Stimulated activated CD8-positive, alpha-beta memory T cell treated with anti-CD3 and anti-CD28 coated beads, Interleukin-15, amount 100 ng/mL, for 1 hour (primary cell): Measurements from ENCODE around the gene BCL2A1.
"Not testable (repeated sequence)": the region's sequence is repeated elsewhere in the genome, so short reads cannot be mapped to it uniquely, and the experiment has no call there.

Experiments used
- DNase-seq: peaks from one replicate; pipeline ENCODE4 v3.0.0-alpha.2; 2020; ENCODE audit warnings: low read depth

Gene BCL2A1

DNA sequence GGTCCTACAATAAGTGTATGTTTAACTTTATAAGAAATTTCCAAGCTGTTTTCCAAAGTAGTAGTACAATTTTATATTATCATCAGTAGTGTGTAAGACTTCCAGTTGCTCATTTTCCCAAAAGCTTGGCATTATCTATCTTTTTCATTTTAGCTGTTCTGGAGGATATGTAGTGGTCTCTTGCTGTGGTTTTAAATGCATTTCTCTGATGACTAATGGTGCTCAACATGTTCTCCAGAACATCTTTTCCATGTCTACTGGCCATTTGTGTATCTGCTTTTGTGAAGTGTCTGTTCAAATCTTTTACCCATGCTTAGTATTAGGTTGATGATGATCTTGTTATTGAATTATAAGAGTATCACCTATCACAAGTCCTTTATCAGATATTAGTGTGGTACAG lies 13.3 kb downstream of the BCL2A1 start:
- no peak for DNase-seq

DNA sequence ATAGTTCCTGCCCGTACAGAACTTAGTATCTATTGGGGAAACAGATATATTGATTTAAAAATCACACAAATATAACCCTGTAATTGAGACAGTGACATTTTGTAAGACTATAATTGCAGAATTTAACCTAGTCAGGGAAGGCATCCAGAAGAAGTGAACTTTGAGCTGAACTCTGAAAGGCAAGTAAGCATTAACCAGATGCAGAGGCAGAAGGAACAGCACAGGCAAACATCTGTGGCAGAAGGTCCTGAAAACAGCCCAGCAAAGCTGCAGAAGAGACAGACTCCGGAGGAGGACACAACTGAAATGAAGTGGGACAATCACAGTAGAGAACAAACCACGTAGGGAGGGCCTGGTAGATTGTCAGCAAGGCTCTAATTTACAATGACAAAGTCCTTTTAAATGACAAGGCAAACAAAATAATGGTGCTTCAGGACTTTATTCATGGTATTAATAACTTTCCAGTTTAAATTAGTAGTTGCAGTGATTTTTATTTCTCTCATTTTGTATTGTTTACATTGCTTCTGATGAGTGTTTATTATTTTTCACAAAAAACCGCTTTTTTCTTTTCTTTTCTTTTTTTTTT lies 14.5 kb downstream of the BCL2A1 start:
- no peak for DNase-seq

DNA sequence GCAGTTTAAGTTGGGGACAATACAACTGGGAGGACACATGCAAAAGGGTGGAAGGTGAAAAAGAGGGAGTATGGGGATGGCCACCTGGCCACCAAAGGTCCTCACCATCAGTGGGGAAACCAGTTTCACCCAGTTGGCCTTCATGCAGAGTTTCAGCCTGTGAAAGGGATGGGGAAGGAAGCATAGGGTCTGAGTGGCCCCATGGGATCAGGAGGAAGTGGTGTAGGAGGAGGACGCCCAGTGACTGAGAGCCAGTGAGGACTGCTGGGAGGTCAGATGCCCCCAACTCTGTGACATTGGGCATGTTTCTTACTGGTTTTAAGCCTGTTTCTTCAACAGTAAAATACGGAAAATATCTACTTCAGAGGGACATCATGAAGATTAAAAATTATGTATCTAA lies 16.3 kb downstream of the BCL2A1 start:
- no peak for DNase-seq

DNA sequence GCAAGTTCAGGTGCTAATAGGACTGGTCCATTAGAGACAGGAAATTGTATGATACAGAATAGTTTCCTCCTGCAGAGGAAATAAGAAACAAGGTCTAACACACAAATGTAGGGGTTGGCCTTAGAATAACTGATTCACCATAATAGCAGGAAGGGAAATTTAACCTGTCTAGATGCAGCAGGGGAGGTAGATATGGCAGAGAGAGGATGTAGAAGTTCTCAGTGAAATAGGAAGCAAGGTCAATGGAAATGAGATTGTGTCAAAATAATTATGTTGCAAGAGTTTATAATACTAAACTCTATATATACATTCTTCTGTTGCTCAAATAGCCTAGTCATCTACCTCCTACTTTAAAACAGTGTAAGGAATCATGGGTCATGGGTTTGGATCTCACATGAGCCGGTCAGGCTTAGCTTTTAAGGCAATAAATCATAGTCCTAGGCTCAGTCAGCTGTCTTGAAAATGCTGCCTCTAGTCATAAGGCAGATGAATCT lies 17.0 kb downstream of the BCL2A1 start:
- no peak for DNase-seq

DNA sequence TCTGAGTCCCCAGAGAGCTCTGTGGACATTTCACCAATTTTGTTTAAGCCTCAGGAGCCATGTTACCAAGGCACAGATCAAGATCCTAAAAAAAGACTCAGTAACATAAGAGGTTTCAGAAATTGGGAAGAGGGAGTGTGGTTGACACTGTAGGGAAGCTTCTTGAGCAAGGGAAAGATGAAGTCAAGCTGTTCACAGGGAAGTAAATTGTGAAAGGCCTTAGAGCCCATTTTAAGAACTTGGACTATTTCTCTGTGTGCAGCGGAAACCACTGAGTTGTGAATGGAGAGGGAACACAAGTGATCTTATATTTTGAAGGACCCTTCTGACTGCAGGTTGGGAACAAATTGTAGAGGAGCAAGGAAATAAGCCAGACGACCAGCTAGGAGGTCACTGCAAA lies 18.7 kb downstream of the BCL2A1 start:
- DNase-seq = no peak

DNA sequence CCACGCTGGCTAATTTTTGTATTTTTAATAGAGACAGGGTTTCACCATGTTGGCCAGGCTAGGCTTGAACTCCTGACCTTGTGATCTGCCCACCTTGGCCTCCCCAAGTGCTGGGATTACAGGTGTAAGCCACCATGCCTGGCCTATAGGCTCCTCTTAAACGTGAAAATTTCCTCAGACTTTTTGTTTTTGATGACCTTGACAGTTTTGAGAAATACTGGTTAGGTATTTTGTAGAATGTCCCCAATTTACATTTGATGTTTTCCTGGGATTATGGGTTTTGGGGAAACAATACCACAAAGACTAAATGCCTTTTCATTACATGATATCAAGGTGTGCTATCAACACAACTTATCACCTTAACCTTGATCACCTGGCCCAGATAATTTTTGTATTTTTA lies 20.7 kb downstream of the BCL2A1 start:
- no peak for DNase-seq

DNA sequence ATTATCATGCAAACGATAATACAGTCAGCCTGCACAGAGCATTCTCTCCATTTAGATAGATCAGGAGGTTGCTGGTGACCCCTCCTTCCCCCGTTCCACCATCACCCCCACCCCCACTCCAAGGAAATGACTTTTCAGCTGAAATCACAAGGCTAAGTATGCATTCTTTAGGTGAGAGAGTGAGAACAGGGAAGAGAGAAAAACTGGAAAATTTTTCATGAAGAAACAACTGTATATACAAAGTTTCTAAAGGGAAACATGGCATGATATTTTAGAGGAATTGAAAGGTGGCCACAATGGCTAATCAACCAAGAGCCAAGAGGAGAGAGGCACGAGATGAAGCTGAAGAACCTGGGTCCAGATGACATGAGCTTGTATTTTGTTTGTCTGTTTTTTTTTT lies 22.2 kb downstream of the BCL2A1 start:
- no peak for DNase-seq

DNA sequence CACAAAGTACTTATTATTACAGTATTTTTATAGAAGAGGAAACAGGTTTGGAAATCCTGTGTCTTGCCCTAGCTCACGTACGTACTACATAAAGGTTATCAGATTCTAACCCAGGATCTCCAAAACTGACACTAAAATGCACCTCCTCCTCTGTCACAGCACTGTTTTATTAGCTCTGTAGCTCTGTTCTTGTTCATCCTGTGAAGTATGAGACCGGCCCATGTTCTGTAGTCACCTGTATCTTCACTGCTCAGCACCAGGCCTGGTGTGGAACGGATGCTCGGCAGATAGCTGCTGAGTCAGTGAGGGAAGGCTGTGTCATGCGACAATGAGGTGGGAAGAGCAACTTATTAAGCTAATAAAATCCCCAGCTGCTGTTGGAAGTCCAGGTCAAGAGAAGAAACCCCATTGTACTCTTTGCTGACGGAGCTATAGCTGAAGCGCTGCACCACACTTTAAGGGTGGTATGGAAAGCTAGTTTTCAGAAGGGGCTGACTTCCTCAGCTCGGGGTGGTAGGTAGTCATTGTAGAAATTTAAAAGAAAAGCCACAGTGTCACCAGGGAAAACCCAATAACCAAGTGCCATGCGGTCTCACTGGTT lies 22.8 kb downstream of the BCL2A1 start:
- no peak for DNase-seq

DNA sequence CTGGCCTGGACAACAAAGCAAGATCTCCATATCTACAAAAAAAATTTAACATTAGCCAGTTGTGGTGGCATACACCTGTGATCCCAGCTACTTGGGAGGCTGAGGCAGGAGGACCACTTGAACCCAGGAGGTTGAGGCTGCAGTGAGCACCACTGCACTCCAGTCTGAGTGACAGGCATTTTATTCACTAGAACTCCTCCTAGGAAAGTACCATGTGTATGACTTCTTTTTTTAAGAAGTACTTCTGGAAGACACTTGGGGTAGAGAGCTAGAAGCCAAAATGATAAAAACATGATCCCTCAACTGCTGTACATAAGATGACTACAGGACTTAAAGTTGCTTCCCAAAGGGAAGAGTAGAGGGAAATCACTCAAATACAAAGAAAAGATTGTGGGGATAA lies 24.0 kb downstream of the BCL2A1 start:
- DNase-seq = no peak

DNA sequence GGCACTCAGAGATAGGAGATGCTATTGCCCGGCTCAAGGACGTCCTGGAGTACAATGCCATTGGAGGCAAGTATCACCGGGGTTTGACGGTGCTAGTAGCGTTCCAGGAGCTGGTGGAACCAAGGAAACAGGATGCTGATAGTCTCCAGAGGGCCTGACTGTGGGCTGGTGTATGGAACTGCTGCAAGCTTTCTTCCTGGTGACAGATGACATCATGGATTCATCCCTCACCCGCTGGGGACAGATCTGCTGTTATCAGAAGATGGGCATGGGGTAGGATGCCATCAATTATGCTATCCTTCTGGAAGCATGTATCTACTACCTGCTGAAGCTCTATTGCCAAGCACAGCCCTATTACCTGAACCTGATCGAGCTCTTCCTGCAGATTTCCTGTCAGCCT lies 26.4 kb downstream of the BCL2A1 start:
- no peak for DNase-seq

DNA sequence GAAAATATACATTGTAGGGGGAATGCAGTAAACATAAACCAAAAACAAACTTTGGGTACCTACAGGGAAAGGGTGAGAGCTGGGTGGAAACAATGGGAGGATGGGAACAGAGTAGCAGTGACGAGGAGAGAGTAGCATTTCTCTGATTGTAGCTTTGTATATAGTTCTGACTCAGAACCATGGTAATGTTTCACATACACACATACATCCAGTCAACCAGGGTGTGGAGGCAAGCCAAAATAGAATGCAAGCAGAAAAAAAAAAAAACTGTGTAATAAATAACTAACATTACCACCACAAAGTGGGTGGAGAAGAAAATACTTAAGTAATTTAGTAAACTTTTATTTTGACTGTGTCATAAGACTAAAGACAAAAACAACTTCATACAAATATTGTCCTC lies 27.2 kb downstream of the BCL2A1 start:
- no peak for DNase-seq

DNA sequence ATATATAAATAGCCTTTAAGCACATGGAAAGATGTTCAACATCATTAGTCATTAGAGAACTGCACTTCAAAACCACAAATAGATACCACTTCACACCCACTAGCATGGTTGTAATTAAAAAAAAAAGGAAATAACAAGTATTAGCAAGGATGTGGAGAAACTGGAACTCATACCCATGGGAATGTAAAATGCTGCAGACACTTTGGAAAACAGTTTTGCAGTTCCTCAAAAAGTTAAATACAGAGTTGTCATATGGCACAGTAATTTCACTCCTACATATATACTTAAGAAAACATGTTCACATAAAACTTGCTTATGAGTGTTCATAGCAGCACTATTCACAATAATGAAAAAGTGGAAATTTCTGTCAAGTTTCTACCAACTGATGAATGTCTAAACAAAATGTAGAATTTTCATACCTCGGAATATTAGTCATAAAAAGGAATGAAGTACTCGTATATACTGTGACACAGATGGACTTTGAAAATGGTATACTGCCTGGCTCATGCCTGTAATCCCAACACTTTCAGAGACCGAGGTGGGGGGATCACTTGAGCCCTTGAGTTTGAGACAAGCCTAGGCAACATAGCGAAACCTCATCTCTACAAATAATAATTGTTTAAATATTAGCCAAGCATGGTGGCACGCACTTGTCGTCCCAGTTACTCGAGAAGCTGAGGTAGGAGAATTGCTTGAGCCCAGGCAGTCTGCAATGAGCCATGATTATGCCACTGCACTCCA lies 28.1 kb downstream of the BCL2A1 start:
- no peak for DNase-seq

DNA sequence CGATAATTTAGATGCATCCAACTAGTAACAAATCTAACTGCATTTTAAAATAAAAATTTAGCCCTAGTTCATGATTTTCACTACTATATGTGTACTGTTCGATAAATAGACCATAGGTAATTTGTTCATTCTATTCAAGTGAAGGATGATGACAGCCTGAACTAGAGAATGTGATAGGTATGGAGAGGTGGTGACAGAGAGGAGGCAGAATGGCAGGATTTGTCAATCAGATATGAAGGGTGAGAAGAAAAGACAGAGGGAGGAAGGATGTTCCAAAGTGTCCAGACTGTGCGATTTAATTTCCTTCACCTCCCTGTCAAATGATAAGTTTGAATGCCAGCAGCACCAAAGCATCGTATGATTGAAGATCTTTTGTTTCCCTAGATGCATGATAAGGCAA lies 31.6 kb downstream of the BCL2A1 start:
- DNase-seq = no peak

DNA sequence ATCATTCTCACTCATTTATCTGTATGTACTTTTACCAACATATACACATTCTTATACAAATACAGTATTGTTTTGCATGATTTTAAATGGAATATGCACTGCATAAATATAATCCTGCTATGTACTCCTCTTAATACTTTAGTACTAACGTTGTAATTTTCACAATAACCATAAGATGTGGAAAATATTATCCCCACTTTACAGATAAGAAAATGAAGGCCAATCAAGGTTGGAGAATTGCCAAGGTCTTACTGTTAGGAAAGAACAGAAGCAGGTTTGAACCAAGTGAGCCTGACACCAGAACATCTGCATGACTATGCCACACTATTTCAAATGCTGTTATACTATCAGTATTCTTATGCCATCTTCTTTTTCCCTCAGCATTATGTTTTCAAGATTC lies 32.9 kb downstream of the BCL2A1 start:
- DNase-seq = no peak

DNA sequence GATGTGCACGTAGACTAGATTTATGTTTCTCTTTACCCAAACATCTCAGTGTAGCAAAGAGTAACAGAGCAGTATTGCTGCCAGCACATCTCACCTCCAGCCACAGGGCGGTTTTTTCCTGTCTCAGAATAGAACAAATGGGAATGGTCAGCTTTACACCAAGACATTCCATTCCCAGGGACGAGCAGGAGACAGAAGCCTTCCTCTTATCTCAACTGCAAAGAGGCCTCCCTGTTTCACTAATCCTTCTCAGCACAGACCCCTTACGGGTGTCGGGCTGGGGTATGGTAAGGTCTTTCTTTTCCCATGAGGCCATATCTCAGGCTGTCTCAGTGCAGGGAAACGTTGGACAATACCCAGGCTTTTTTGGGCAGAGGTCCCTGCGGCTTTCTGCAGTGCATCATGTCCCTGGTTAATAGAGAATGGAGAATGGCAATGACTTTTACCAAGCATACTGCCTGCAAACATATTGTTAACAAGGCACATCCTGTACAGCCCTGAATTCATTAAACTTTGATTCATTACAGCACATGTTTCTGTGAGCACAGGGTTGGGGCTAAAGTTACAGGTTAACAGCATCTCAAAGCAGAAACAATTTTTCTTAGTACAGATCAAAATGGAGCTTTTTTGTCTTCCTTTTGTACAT lies 35.3 kb downstream of the BCL2A1 start:
- not testable (repeated sequence) for DNase-seq

DNA sequence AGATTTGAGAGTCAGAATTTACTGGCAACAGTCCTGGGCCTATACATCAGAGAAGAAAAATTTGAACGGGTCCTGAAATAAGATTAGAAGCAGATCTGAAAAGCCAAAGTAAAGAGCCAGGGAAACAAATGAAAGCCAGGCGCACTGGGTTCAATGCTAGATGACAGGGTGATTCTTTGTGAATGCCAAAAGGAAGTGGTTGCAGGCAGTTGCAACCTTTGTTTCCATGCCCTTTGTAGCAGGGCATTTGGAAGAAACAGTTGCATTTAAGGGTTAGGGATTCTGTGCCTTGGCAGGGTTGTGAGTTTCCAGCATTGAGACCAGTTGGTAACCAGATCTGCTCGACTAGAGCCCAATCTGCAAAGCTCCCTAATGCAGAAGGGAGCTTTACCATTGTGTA lies 37.8 kb downstream of the BCL2A1 start:
- no peak for DNase-seq

DNA sequence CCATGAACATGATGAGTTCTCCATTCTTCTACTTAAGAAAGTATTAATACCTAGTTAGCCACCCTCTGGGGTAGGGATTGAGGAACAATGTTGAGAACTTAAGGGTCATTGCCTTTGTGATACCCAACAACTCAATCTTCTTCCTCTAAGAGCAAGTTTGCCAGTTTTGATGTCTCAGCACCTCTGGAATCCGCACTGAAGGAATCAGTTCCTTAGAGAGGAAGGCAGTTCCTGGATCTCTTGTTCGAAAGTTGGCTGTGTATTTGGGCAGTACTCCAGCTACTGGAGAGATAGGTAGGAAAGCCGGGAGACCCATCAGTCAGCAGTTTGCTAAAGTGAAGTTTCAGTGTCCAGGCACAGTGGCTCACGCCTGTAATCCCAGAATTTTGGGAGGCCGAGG lies 38.5 kb downstream of the BCL2A1 start:
- no peak for DNase-seq

DNA sequence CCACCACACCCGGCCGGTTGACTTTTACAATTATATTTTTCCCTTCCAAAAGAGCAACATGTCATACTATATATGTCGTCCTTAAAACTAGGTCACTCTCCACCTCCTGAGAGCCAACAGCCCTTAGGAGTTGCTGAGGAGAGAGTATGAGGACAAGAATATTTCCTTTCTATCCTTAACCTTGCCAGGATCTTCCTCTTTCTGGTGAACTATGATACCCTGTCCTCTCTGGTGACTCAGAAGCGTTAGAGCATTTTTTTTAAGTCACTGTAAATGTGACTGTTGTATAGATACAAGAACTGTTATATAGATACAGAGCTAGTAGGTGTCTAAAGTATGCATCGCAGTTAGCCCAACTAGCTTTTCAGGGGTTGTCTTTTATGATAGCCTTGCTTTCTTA lies 40.5 kb downstream of the BCL2A1 start:
- no peak for DNase-seq

DNA sequence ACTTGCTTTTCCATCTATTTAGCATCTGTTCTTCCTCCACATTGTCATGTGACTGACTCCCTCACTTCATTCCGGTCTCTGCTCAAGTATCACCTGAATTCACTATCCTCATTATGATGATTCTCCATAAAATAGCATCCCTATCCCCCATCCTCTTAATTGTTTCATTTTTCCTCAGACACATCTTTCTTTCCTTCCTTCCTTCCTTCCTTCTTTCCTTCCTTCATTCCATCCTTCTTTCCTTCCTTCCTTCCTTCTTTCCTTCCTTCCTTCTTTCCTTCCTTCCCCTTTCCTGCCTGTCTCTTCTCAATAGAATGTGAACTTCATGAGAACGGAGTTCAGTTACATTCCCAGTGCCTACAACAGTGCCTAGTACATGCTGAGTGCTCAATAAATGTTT lies 41.6 kb downstream of the BCL2A1 start:
- DNase-seq = no peak

DNA sequence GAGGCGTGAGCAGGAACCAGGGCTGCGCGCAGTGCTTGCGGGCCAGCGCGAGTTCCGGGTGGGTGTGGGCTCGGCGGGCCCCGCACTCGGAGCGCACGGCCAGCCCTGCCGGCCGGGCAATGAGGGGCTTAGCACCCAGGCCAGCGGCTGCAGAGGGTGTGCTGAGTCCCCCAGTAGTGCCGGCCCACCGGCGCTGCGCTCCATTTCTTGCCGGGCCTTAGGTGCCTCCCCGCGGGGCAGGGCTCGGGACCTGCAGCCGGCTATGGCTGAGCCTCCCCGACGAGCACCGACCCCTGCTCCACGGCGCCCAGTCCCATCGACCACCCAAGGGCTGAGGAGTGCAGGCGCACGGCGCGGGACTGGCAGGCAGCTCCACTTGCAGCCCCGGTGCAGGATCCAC lies 44.9 kb downstream of the BCL2A1 start:
- DNase-seq = not testable (repeated sequence)

DNA sequence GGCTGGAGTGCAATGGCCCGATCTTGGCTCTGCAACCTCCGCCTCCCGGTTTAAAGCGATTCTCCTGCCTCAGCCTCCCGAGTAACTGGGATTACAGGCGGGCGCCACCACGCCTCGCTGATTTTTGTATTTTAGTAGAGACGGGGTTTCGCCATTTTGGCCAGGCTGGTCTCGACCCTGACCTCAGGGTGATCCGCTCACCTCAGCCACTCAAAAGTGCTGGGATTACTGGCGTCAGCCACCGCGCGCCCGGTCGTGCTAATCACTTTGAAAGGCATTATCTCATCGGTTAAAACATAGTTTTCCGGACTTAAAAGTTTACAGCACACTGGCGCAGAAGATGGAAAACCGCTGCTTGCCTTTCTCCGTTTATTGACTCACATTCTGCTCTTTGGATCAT lies 46.6 kb downstream of the BCL2A1 start:
- no peak for DNase-seq

DNA sequence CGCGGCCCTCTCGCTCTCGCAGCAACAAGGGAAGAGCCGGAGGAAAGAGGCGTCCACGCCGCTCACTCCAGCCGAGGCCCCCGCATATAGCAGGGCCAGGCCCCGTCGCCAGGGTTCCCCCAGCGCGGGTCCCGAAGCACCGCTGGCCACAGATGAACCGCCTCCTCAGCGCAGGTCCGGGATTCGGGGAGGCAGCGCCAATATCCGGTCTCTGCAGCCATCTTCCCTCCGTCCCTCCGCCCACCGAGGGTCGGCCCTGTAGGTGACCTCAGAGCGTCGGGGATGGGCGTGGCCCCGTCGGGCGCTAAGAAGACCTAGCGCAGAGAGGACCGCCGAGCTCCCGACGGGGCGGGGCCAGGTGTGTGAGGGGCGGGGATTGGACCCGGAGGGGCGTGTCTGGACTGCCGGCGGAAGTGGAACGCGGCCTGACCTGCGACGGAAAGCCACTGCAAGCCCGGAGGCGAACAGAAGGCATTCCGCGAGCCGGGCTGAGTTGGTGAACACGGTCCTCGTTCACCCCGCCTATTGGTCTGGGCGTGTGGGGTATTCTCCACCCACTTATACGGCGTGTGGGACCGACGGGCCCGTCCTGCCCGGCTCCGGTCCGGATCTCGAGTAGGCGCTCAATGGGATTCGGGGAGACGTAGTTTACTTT lies 47.4 kb downstream of the BCL2A1 start:
- DNase-seq = peak; percentile 96

DNA sequence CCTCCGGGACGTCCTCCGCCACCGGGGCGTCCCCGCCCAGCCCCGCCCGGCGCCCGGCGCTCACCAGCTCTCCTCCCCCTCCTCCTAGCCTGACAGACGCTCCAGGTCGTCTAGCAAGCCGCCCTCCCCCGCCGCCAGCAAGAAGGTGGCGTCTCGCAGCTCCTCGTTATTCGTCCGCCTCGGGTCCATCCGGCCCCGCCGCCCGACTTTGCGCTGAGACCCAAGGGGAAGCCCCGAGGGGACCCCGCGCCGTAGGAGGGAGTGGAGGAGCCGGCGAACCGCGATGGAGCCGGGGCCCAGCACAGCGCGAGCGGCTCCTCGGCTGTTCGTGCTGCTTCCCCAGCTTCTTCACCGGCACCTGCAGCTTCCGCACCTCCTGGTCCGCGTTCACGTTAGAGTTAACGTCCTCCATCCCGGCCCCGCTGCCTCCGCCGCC lies 47.9 kb downstream of the BCL2A1 start:
- DNase-seq = peak; percentile 20
